PC-3 (cell line): ENCODE data around the gene PTBP1. TPM values are rescaled to one million over a fixed set of nuclear protein-coding genes. Genes with fewer than 3 reads are reported as not detected.
A peak's percentile ranks its signal among the peaks of the same experiment; 100 is the strongest.

Experiments used
- ATAC-seq: fragments of 200-7000 bp; cut with Tn5 transposase; 2 replicates; pipeline ENCODE4 v1.9.1; 2020; ENCODE audit warnings: mild to moderate bottlenecking, moderate library complexity
- Bru-seq: library from RNA; stranded (reverse); fragments of 400-500 nt; gene quantifications from one replicate; lab custom pipeline; 2021; lab: Mats Ljungman, UMichigan
- BruChase-seq, 2 experiments: library from RNA; stranded (reverse); fragments of 400-500 nt; gene quantifications; one replicate each; lab custom pipeline; 2021; lab: Mats Ljungman, UMichigan
- BruUV-seq: library from RNA; stranded (reverse); fragments of 400-500 nt; replicated peaks from 2 replicates; lab custom pipeline; 2021; lab: Mats Ljungman, UMichigan
- CTCF ChIA-PET: fragments of 300-600 bp; sonication (Branson Sonifier 250); formaldehyde crosslinking; loops from one replicate; lab custom pipeline; 2022; ENCODE audit warnings: antibody characterized with exemption; lab: Charles Lee
- POLR2A ChIA-PET: fragments of 300-600 bp; sonication (Branson Sonifier 250); formaldehyde crosslinking; loops from one replicate; lab custom pipeline; 2022; ENCODE audit warnings: antibody characterized with exemption; ENCODE audit not compliant: unreplicated experiment; lab: Charles Lee
- DNase-seq: peaks from one replicate; pipeline ENCODE4 v3.0.0-alpha.2; 2015
- H2AFZ ChIP-seq: fragments of 300-600 bp; sonication (generic); 2 replicates; pipeline ENCODE4 v1.6.0; 2016; ENCODE audit warnings: antibody characterized with exemption, low read length
- H3F3A ChIP-seq: fragments of 300-600 bp; sonication (generic); one replicate; pipeline ENCODE4 v1.6.0; 2017; ENCODE audit warnings: antibody characterized with exemption, low read length, control low read depth, mild to moderate bottlenecking; ENCODE audit not compliant: unreplicated experiment
- H3K27ac ChIP-seq: fragments of 300-600 bp; sonication (generic); 2 replicates; pipeline ENCODE4 v1.5.1; 2016; ENCODE audit warnings: mild to moderate bottlenecking, low read length
- H3K27me3 ChIP-seq: fragments of 300-600 bp; sonication (generic); 2 replicates; pipeline ENCODE4 v1.6.1; 2016; ENCODE audit warnings: low read length, mixed read lengths
- H3K36me3 ChIP-seq: fragments of 300-600 bp; sonication (generic); 2 replicates; pipeline ENCODE4 v1.6.1; 2016; ENCODE audit warnings: low read depth, mixed run types, low read length, mixed read lengths
- H3K4me1 ChIP-seq: fragments of 300-600 bp; sonication (generic); 2 replicates; pipeline ENCODE4 v1.5.1; 2016; ENCODE audit warnings: low read length; ENCODE audit not compliant: insufficient read depth
- H3K4me2 ChIP-seq: fragments of 300-600 bp; sonication (generic); 2 replicates; pipeline ENCODE4 v1.6.0; 2016; ENCODE audit warnings: low read length
- H3K4me3 ChIP-seq: fragments of 300-600 bp; sonication (generic); 2 replicates; pipeline ENCODE4 v1.5.1; 2016; ENCODE audit warnings: mild to moderate bottlenecking, low read length, mixed read lengths
- H3K79me2 ChIP-seq: fragments of 300-600 bp; sonication (generic); 2 replicates; pipeline ENCODE4 v1.6.1; 2017; ENCODE audit warnings: low read length, mixed read lengths
- H3K9ac ChIP-seq: fragments of 300-600 bp; sonication (generic); 2 replicates; pipeline ENCODE4 v1.6.0; 2016; ENCODE audit warnings: mild to moderate bottlenecking, low read length
- H3K9me2 ChIP-seq: fragments of 300-600 bp; sonication (generic); replicated peaks from 2 replicates; pipeline ENCODE4 v1.6.1; 2016; ENCODE audit warnings: mixed run types, low read length, mixed read lengths
- H3K9me3 ChIP-seq: fragments of 300-600 bp; sonication (generic); 2 replicates; pipeline ENCODE4 v1.6.1; 2016; ENCODE audit warnings: low read length, mixed read lengths
- H4K20me1 ChIP-seq: fragments of 300-600 bp; sonication (generic); 2 replicates; pipeline ENCODE4 v1.6.1; 2016; ENCODE audit warnings: low read length, mixed read lengths
- EZH2 ChIP-seq: fragments of 300-600 bp; sonication (generic); IDR thresholded peaks from one replicate; pipeline ENCODE4 v1.6.1; 2017; ENCODE audit warnings: antibody characterized with exemption, mild to moderate bottlenecking, low read length; ENCODE audit not compliant: unreplicated experiment
- EZH2phosphoT487 ChIP-seq: fragments of 300-600 bp; sonication (generic); IDR thresholded peaks from 2 replicates; pipeline ENCODE4 v1.6.1; 2018; ENCODE audit warnings: mild to moderate bottlenecking, antibody characterized with exemption, low read length, borderline replicate concordance
- intact Hi-C: fragments of 100-400 bp; cut with micrococcal nuclease; formaldehyde crosslinking; loops from 2 replicates; pipeline ENCODE4 v1.9.0; 2023
- long read RNA-seq: library from polyadenylated mRNA; unstranded; transcript quantifications from one replicate; pipeline ENCODE4 v2.0.0, GENCODE V29; 2021; ENCODE audit not compliant: unreplicated experiment
- total RNA-seq: library from RNA; depleted of rRNA; stranded (reverse); fragments of >200 nt; gene quantifications from 2 replicates; pipeline ENCODE4 v1.2.3, GENCODE V29; 2014; rRNA removed
- TF ChIP-seq, protein P1 (sequence below): fragments of 300-600 bp; sonication (generic); conservative IDR thresholded peaks from 2 replicates; pipeline ENCODE4 v1.5.1; 2017; ENCODE audit warnings: antibody characterized with exemption, low read depth, mild to moderate bottlenecking, low read length

PTBP1 gene
- total RNA-seq (395 and 412 TPM in 2 replicates), Bru-seq, nascent RNA (percentile 92 among the genes with signal in this experiment), BruChase-seq, experiment 1, labeled RNA remaining after a 6-hour chase (percentile 98 among the genes with signal in this experiment), BruChase-seq, experiment 2, labeled RNA remaining after a 2-hour chase (percentile 97 among the genes with signal in this experiment)
- long read RNA-seq, transcript PTBP1-203 (15 exons, 3,598 nt): major isoform, 123 of 557 reads
- long read RNA-seq, transcript PTBP1-206 (4 exons, 1,217 nt): minor isoform, 8 of 557 reads
- long read RNA-seq, transcript PTBP1-201 (14 exons, 3,155 nt): minor isoform, 45 of 557 reads
- long read RNA-seq, partial matches to known transcripts: 276 of 557 reads
- long read RNA-seq, other reads (novel, unspliced or antisense): 103 of 557 reads

DNA sequence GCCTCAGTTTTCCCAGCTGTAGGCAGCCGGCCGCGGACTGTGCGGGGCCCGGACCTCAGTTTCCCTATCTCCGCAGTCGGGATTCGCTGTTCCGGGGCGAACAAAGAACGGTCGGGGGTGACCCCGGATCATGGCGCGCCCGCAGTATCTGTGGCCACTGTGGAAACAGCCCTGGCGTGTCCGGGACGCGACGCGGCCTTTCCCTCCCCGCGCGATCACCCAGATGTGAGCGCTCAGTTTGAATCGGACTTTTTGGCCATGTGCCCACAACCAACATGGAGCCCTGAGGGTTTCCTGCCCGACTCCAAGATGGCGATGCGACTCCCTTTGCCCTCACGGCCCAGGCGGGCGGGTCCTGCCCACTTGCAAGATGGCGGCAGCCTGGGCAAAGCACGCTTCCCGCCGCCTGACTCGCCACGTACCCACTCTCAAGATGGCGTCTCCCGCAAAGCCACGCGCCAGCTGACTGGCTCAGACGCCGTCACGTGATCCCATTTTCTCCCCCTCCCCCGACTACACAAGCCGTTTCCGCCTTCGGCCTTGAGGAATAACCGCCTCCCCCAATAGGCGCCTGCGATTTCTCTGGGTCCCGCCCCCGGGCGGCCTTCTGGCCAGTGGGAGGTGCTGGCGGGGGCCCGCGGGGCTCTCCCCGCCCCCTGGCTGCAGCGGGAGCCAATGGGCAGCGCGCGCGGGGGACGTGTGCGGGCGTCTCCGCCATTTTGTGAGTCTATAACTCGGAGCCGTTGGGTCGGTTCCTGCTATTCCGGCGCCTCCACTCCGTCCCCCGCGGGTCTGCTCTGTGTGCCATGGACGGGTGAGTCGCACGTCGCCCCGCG is at the start of gene PTBP1:
Gene PTBP1, plus strand, starts transcription at position 761 of the 836 bp plus-strand sequence. Its CDS starts 46 bp downstream, at position 807.
- peak within 1 kb of the TSS; percentile 74 for H3K27ac ChIP-seq
- peaks cover 40% of the 10 kb centered on the region for H4K20me1 ChIP-seq
- H3K27me3 ChIP-seq: no peaks in the 10 kb centered on the region
- peak within 1 kb of the TSS; percentile 88 for H3K4me3 ChIP-seq
- H3K9me3 ChIP-seq: no peaks in the 10 kb centered on the region
- peak within 1 kb of the TSS; percentile 90 for H2AFZ ChIP-seq
- no peaks in the 10 kb centered on the region for H3F3A ChIP-seq
- ChIA-PET CTCF (no interaction called here), POLR2A (interaction anchor here (0.6 kb wide), 1 partner anchor 43 kb away, joined by 9 read pairs; no protein-coding TSS in a partner anchor)
- H3K9ac ChIP-seq: peak within 1 kb of the TSS; percentile 93
- H3K79me2 ChIP-seq: peaks cover 41% of the 10 kb centered on the region
- peaks cover 26% of the 10 kb centered on the region for H3K4me1 ChIP-seq
- intact Hi-C loops: loop anchor here (2.0 kb wide), 1 partner anchor 14 kb away; no protein-coding TSS in a partner anchor
- TF ChIP-seq EZH2: no peak
- TF ChIP-seq, protein P1, sequence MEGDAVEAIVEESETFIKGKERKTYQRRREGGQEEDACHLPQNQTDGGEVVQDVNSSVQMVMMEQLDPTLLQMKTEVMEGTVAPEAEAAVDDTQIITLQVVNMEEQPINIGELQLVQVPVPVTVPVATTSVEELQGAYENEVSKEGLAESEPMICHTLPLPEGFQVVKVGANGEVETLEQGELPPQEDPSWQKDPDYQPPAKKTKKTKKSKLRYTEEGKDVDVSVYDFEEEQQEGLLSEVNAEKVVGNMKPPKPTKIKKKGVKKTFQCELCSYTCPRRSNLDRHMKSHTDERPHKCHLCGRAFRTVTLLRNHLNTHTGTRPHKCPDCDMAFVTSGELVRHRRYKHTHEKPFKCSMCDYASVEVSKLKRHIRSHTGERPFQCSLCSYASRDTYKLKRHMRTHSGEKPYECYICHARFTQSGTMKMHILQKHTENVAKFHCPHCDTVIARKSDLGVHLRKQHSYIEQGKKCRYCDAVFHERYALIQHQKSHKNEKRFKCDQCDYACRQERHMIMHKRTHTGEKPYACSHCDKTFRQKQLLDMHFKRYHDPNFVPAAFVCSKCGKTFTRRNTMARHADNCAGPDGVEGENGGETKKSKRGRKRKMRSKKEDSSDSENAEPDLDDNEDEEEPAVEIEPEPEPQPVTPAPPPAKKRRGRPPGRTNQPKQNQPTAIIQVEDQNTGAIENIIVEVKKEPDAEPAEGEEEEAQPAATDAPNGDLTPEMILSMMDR: no peak
- no peak for TF ChIP-seq EZH2phosphoT487
- peaks cover 36% of the 10 kb centered on the region for H3K36me3 ChIP-seq
- H3K4me2 ChIP-seq: peak within 1 kb of the TSS; percentile 100
- TSS peak; percentile 89 for BruUV-seq
- H3K9me2 ChIP-seq: no peaks in the 10 kb centered on the region
- ATAC-seq (peak; percentile 71), DNase-seq (peak; percentile 98)

DNA sequence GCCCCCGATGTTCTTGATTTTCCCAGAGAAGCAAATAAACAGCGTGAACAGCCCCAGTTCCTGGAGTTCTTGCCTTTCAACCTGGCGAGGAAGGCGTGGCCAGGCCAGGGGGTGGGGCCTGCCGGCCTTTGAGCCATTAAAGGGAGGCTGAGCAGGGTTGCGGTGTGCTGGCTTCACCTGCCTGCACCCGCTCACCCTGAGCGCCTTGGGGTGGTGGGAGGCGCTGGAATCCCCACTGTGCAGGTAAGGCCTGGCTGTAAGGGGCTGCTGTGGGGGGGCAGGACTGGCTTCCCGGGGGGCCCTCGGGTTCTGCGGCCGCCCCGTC is 49.0 kb upstream of the PTBP1 start:
- H4K20me1 ChIP-seq: no peaks in the 10 kb centered on the region
- H3K79me2 ChIP-seq: peaks cover 11% of the 10 kb centered on the region; the same call in 1 of the 2 replicates
- no peaks in the 10 kb centered on the region for H3K9me2 ChIP-seq
- no peaks in the 10 kb centered on the region for H3F3A ChIP-seq
- no TSS peak for BruUV-seq
- H3K4me3 ChIP-seq: no peak overlapping the region
- no peaks in the 10 kb centered on the region for H3K9me3 ChIP-seq
- ATAC-seq: no peak
- TF ChIP-seq EZH2phosphoT487: no peak
- TF ChIP-seq, protein P1: no peak
- no peak for TF ChIP-seq EZH2
- ChIA-PET POLR2A (no interaction called here), CTCF (no interaction called here)
- no peak overlapping the region for H3K4me2 ChIP-seq
- intact Hi-C loops: no loop called here
- no peak overlapping the region for H3K9ac ChIP-seq
- no peak overlapping the region for H3K27ac ChIP-seq
- no peaks in the 10 kb centered on the region for H3K27me3 ChIP-seq
- H2AFZ ChIP-seq: no peak overlapping the region
- DNase-seq: no peak
- peaks cover 9% of the 10 kb centered on the region for H3K4me1 ChIP-seq
- H3K36me3 ChIP-seq: no peaks in the 10 kb centered on the region
